ENCODE results near the gene BRAF. TPM values are rescaled to one million over a fixed set of nuclear protein-coding genes. Genes with fewer than 3 reads are reported as not detected.

The BRAF gene
- total RNA-seq, 4 donors from 2014 or later = 20.9 to 51.8 (median 34.8) TPM

DNA sequence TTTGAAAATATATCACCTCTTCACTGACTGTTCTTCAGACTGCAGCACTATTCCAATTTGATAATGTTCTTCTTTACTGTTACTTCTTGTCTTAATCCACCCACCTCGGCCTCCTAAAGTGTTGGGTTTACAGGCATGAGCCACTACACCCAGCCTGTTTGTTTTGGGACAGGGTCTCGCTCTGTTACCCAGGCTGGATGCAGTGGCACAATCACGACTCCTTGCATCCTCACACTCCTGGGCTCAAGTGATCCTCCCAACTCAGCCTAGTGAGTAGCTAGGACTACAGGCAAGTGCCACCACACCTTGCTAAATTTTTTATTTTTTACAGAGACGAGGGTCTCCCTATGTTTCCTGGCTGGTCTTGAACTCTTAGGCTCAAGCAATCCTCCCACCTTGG lies 150.4 kb downstream of the BRAF start:
- in situ Hi-C loops (cut with MboI; ENCODE audit: low pct_ligation_motif_present in 1 of 4, low pct_unique_long_range_greater_than_20kb in 1 of 4, low sequenced_read_pairs in 3 of 4) (no loop called here), intact Hi-C loops (cut with DNase I; ENCODE audit: low total_unique reads) (no loop called here)
- DNase-seq = no peak
- H3K27ac ChIP-seq = no peak overlapping the region
- no peaks in the 10 kb centered on the region for H3K4me1 ChIP-seq
- no peak for TF ChIP-seq EP300 (IDR thresholded peaks at IDR 0.05; ENCODE audit: low read depth)
- TF ChIP-seq POLR2AphosphoS5 (IDR thresholded peaks at IDR 0.05) = no peak
- no peak for TF ChIP-seq POLR2A (IDR thresholded peaks at IDR 0.05)
- no peak for TF ChIP-seq CTCF (IDR thresholded peaks at IDR 0.05)
- WGBS, 2 donors (ENCODE audit: low coverage in 1 of 2) = 90 to 91% methylated on average over 2 to 4 of the region's 4 CpGs
- no peaks in the 10 kb centered on the region for H3K9me3 ChIP-seq
- peaks cover 0 to 27% (median 10%) of the 10 kb centered on the region in 4 donors for H3K36me3 ChIP-seq
- H3K27me3 ChIP-seq = no peaks in the 10 kb centered on the region
- no peak overlapping the region for H3K4me3 ChIP-seq

- 92 to 98% methylated on average over 2 to 3 of the region's 3 CpGs for WGBS, 2 donors (ENCODE audit: low coverage in 1 of 2)
- in situ Hi-C loops (cut with MboI; ENCODE audit: low pct_ligation_motif_present in 1 of 4, low pct_unique_long_range_greater_than_20kb in 1 of 4, low sequenced_read_pairs in 3 of 4) (no loop called here), intact Hi-C loops (cut with DNase I; ENCODE audit: low total_unique reads) (no loop called here)
- Histone ChIP-seq H3K27me3 (no peaks in the 10 kb centered on the region), H3K4me3 (no peak overlapping the region), H3K27ac (no peak overlapping the region), H3K36me3 (peaks cover 0 to 19% (median 6%) of the 10 kb centered on the region in 4 donors), H3K4me1 (no peaks in the 10 kb centered on the region), H3K9me3 (no peaks in the 10 kb centered on the region)
- no peak for DNase-seq
- TF ChIP-seq CTCF (IDR thresholded peaks at IDR 0.05) (no peak), EP300 (IDR thresholded peaks at IDR 0.05; ENCODE audit: low read depth) (no peak), POLR2AphosphoS5 (IDR thresholded peaks at IDR 0.05) (no peak), POLR2A (IDR thresholded peaks at IDR 0.05) (no peak)
These were observed 151.6 kb downstream of the BRAF start for GRCh38 chr7:140773104-140773503.

DNA sequence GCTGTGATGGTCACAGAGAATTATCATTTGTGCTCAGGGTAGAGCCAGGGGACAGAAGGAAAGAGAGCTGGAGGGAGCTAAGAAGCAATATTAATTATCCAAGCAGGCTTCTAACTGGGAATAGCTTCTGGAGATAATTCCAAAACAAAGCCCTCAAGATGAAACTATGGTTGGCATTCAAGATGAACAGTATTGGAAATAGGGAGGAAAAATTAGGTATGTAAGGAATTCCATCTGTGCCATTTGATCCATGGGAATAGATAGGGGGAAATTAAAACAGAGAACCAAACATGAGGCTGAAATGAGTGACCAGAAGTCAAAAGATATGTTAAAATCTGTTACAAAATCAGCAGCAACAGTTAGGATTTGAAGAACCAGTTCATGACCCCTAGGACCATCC lies 152.9 kb downstream of the BRAF start:
- H3K27me3 ChIP-seq = no peaks in the 10 kb centered on the region
- DNase-seq = no peak
- H3K9me3 ChIP-seq = no peaks in the 10 kb centered on the region
- TF ChIP-seq EP300 (IDR thresholded peaks at IDR 0.05; ENCODE audit: low read depth) (no peak), POLR2AphosphoS5 (IDR thresholded peaks at IDR 0.05) (no peak), POLR2A (IDR thresholded peaks at IDR 0.05) (no peak), CTCF (IDR thresholded peaks at IDR 0.05) (no peak)
- no peaks in the 10 kb centered on the region for H3K4me1 ChIP-seq
- intact Hi-C loops (cut with DNase I; ENCODE audit: low total_unique reads) = no loop called here
- in situ Hi-C loops (cut with MboI; ENCODE audit: low pct_ligation_motif_present in 1 of 4, low pct_unique_long_range_greater_than_20kb in 1 of 4, low sequenced_read_pairs in 3 of 4) = no loop called here
- no peak overlapping the region for H3K27ac ChIP-seq
- peaks cover 0 to 17% (median 3%) of the 10 kb centered on the region in 4 donors for H3K36me3 ChIP-seq
- H3K4me3 ChIP-seq = no peak overlapping the region

DNA sequence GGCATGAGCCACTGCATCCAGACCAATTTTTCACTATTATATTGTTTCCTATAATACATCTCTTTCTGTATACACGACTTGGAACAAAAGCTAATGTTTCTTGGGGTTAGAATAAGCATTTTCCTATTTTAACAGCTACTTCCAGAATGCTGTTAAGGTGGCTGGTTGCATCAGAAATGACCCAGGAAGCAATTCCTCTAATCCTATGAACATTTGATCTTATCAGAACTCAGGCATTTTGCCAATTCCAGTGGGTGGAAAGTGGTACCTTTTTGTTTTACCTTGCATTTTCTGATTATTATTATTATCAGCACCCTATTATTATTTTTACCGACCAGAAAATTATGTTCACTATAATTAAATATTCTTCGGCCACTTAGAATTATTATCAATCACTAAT lies 154.9 kb downstream of the BRAF start:
- Histone ChIP-seq H3K4me1 (no peaks in the 10 kb centered on the region), H3K27ac (no peak overlapping the region), H3K4me3 (no peak overlapping the region), H3K36me3 (peaks cover 0 to 9% (median 1%) of the 10 kb centered on the region in 4 donors), H3K9me3 (no peaks in the 10 kb centered on the region), H3K27me3 (no peaks in the 10 kb centered on the region)
- 80 to 96% methylated on average over 1 to 3 of the region's 3 CpGs for WGBS, 2 donors (ENCODE audit: low coverage in 1 of 2)
- DNase-seq = no peak
- in situ Hi-C loops (cut with MboI; ENCODE audit: low pct_ligation_motif_present in 1 of 4, low pct_unique_long_range_greater_than_20kb in 1 of 4, low sequenced_read_pairs in 3 of 4) = no loop called here
- intact Hi-C loops (cut with DNase I; ENCODE audit: low total_unique reads) = no loop called here
- TF ChIP-seq POLR2A (IDR thresholded peaks at IDR 0.05) (no peak), POLR2AphosphoS5 (IDR thresholded peaks at IDR 0.05) (no peak), CTCF (IDR thresholded peaks at IDR 0.05) (no peak), EP300 (IDR thresholded peaks at IDR 0.05; ENCODE audit: low read depth) (no peak)

All from transverse colon (tissue), 4 donors.